Kidney tubule cell (primary cell): Measurements from ENCODE around the gene STAP1.
"Not testable (repeated sequence)": the region's sequence is repeated elsewhere in the genome, so short reads cannot be mapped to it uniquely, and the experiment has no call there.

Experiments
- DNase-seq: peaks from one replicate; pipeline ENCODE4 v3.0.0-alpha.2; 2018; ENCODE audit warnings: low spot score

The STAP1 gene

GRCh38 chr4:67616478-67616877 lies 58.0 kb downstream of the STAP1 start:
- no peak for DNase-seq

- DNase-seq = no peak
Observed at GRCh38 chr4:67624939-67625338, 66.4 kb downstream of the STAP1 start.

- no peak for DNase-seq
Observed at GRCh38 chr4:67632492-67632891, 74.0 kb downstream of the STAP1 start.

- no peak for DNase-seq
Observed at GRCh38 chr4:67634741-67635140, 76.2 kb downstream of the STAP1 start.

- DNase-seq = no peak
Observed at GRCh38 chr4:67635331-67635730, 76.8 kb downstream of the STAP1 start.

GRCh38 chr4:67636978-67637377 lies 78.5 kb downstream of the STAP1 start:
- DNase-seq = not testable (repeated sequence)

- no peak for DNase-seq
Observed at GRCh38 chr4:67638136-67638535, 79.6 kb downstream of the STAP1 start.

- no peak for DNase-seq
Observed at GRCh38 chr4:67651536-67651935, 93.0 kb downstream of the STAP1 start.
